Tibial artery (tissue), 4 donors: ENCODE data around the gene GGA1.

Experiments
- DNase-seq, 2 donors: peaks; one replicate each; pipeline ENCODE4 v3.0.0-alpha.2; 2019
- H3K27ac ChIP-seq, 2 donors: fragments of 200-600 bp; sonication (generic) in 1 of 2; 1 replicate in 1 of 2; 2 replicates in 1 of 2; pipeline ENCODE4 v1.5.1; 2018 to 2019; ENCODE audit warnings: mild to moderate bottlenecking in 1 of 2
- H3K27me3 ChIP-seq, 2 donors: fragments of 200-600 bp; sonication (generic) in 1 of 2; one replicate each; pipeline versions ENCODE4 v1.5.1 to v1.6.0; 2016 to 2019
- H3K36me3 ChIP-seq, 3 donors: fragments of 200-600 bp; sonication (generic) in 2 of 3; one replicate each; pipeline ENCODE4 v1.5.1; 2016 to 2019; ENCODE audit warnings: mild to moderate bottlenecking in 2 of 3
- H3K4me1 ChIP-seq, 4 donors: fragments of 200-600 bp; sonication (generic) in 2 of 4; 1 replicate in 3 of 4; 2 replicates in 1 of 4; pipeline ENCODE4 v1.5.1; 2016 to 2019
- H3K4me3 ChIP-seq, 2 donors: fragments of 200-600 bp; sonication (generic) in 1 of 2; 1 replicate in 1 of 2; 2 replicates in 1 of 2; pipeline ENCODE4 v1.5.1; 2018 to 2019; ENCODE audit warnings: mild to moderate bottlenecking in 2 of 2
- H3K9me3 ChIP-seq, 3 donors: fragments of 200-600 bp; sonication (generic) in 1 of 3; one replicate each; pipeline ENCODE4 v1.5.1; 2016 to 2019
- CTCF ChIP-seq, 2 experiments: fragments of 200-600 bp in 1 of 2; fragments of 450-650 bp in 1 of 2; IDR thresholded peaks; one replicate each; pipeline ENCODE4 v1.5.1; 2017 to 2019; ENCODE audit warnings: antibody characterized with exemption in 2 of 2, mild to moderate bottlenecking in 1 of 2, moderate library complexity in 1 of 2
- intact Hi-C: fragments of 100-400 bp; cut with DNase I; formaldehyde crosslinking; loops from one replicate; pipeline ENCODE4 v1.15.0; 2023; ENCODE audit warnings: low total_unique reads

Gene GGA1

GRCh38 chr22:37638391-37639069, 29.9 kb downstream of the GGA1 start:
- no peak for DNase-seq
- no peak for TF ChIP-seq CTCF (IDR thresholded peaks at IDR 0.05)
- peaks cover 3 to 51% (median 28%) of the 10 kb centered on the region in 4 donors for H3K4me1 ChIP-seq

GRCh38 chr22:37639070-37639760, 30.6 kb downstream of the GGA1 start, which contains the start of gene SH3BP1:
Gene SH3BP1, plus strand, starts transcription at chr22:37639669. Its CDS starts 119 bp downstream, at chr22:37639788.
- Histone ChIP-seq H3K9me3 (no peaks in the 10 kb centered on the region), H3K4me3 (peak within 1 kb of the TSS; percentile 46 to 50), H3K27ac (peak within 1 kb of the TSS in 1 of 2 donors; percentile 32), H3K27me3 (peaks cover 0 to 34% of the 10 kb centered on the region in 2 donors), H3K36me3 (no peaks in the 10 kb centered on the region), H3K4me1 (peaks cover 0 to 47% (median 21%) of the 10 kb centered on the region in 4 donors)
- TF ChIP-seq CTCF (IDR thresholded peaks at IDR 0.05): no peak
- intact Hi-C loops: no loop called here
- DNase-seq: peak in 1 of 2 donors; percentile 70

More at GRCh38 chr22:37638391-37639069, 29.9 kb downstream of the GGA1 start:
- H3K36me3 ChIP-seq: no peaks in the 10 kb centered on the region
- intact Hi-C loops: no loop called here
- H3K27me3 ChIP-seq: peaks cover 0 to 34% of the 10 kb centered on the region in 2 donors
- H3K27ac ChIP-seq: no peak overlapping the region
- peak overlapping the region; percentile 46 to 50 for H3K4me3 ChIP-seq
- no peaks in the 10 kb centered on the region for H3K9me3 ChIP-seq

GRCh38 chr22:37639771-37640590, 31.3 kb downstream of the GGA1 start:
- H3K36me3 ChIP-seq: no peaks in the 10 kb centered on the region
- intact Hi-C loops: loop anchor here (5.0 kb wide), 2 partner anchors 42 to 152 kb away; no protein-coding TSS in a partner anchor
- peaks cover 0 to 34% of the 10 kb centered on the region in 2 donors for H3K27me3 ChIP-seq
- H3K4me3 ChIP-seq: peak overlapping the region; percentile 46 to 50
- H3K9me3 ChIP-seq: no peaks in the 10 kb centered on the region
- peak in 1 of 2 donors; percentile 67 for DNase-seq
- peaks cover 0 to 39% (median 14%) of the 10 kb centered on the region in 4 donors for H3K4me1 ChIP-seq
- TF ChIP-seq CTCF (IDR thresholded peaks at IDR 0.05): no peak
- H3K27ac ChIP-seq: peak overlapping the region in 1 of 2 donors; percentile 32

GRCh38 chr22:37640591-37641560, 32.2 kb downstream of the GGA1 start:
- DNase-seq: peak in 1 of 2 donors; percentile 65
- H3K4me3 ChIP-seq: peak overlapping the region; percentile 46 to 50
- H3K36me3 ChIP-seq: no peaks in the 10 kb centered on the region
- peaks cover 0 to 38% (median 12%) of the 10 kb centered on the region in 4 donors for H3K4me1 ChIP-seq
- intact Hi-C loops: loop anchor here (5.0 kb wide), 2 partner anchors 41 to 151 kb away; no protein-coding TSS in a partner anchor
- no peak for TF ChIP-seq CTCF (IDR thresholded peaks at IDR 0.05)
- peaks cover 0 to 34% of the 10 kb centered on the region in 2 donors for H3K27me3 ChIP-seq
- no peak overlapping the region for H3K27ac ChIP-seq
- H3K9me3 ChIP-seq: no peaks in the 10 kb centered on the region
